ENCODE measurements around the gene SIGLEC14.
"Not testable (repeated sequence)": the region's sequence is repeated elsewhere in the genome, so short reads cannot be mapped to it uniquely, and the experiment has no call there.

Gene SIGLEC14

DNA sequence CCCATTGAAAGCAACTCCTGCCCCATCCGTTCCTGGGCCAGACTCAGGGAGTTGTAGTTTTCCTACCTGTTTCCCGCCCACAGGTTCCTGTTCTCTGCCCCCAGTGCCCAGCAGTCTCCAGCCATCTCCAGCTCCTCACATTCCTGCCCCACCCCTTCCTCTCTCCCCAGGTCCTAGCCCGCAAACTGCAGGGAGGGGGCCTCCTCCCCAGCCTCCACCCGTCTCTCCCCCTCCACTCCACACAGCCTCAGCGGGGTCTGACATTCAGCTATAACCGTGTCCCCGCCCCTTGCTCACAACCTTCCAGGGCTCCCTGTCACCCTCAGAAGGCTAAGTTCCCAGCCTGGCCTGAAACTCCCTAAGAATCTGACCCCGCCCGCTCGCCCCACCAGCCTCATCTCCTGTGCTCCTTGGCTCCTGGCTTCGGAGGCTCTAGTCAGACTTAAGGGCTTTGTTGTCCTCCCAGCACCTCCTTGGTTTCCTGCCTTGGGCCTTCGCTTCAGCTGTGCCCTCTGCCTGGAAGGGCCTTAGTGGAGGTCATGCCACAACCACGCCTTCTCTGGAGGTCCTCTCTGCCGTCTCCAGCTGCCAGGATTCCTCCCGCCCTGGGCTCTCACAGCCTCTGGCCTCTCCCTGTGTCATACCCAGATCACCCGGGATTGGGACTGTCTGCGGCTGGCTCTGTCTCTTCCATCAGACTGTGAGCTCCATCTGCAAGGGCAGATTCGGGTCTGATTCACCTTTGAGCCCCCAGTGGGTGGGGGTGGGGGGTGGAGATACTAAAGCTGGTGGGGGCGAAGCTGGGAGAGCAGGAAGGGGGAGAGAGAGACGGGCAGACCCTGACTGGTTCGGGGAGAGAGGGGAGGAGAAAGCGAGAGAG is 41.4 kb upstream of the SIGLEC14 start:
- DNase-seq (ENCODE audit: low read depth): no peak
- TF ChIP-seq, protein P1, sequence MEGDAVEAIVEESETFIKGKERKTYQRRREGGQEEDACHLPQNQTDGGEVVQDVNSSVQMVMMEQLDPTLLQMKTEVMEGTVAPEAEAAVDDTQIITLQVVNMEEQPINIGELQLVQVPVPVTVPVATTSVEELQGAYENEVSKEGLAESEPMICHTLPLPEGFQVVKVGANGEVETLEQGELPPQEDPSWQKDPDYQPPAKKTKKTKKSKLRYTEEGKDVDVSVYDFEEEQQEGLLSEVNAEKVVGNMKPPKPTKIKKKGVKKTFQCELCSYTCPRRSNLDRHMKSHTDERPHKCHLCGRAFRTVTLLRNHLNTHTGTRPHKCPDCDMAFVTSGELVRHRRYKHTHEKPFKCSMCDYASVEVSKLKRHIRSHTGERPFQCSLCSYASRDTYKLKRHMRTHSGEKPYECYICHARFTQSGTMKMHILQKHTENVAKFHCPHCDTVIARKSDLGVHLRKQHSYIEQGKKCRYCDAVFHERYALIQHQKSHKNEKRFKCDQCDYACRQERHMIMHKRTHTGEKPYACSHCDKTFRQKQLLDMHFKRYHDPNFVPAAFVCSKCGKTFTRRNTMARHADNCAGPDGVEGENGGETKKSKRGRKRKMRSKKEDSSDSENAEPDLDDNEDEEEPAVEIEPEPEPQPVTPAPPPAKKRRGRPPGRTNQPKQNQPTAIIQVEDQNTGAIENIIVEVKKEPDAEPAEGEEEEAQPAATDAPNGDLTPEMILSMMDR (IDR thresholded peaks at IDR 0.05; ENCODE audit: low read depth, low read length, missing control alignments): no peak
- no peak overlapping the region for H3K4me3 ChIP-seq (ENCODE audit: low read depth, low read length)

DNA sequence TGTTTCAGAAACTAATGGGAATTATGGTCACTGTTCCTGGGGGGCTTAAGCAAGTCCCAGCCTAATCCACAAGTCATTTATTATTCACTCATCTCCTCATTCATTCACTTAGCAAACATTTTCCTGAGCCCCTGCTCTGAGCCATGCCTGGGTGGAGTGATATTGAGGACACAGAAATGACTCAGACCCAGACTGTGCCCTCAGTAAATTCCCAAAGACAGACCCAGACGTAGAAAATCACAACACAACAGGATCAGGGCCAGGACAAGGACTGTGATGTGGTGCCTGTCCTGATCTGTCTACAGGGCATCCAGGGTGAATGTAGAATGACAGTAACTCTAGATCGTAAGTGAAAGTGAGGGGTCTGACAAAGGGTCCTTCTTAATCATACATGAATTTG is 39.5 kb upstream of the SIGLEC14 start:
- H3K4me3 ChIP-seq (ENCODE audit: low read depth, low read length): no peak overlapping the region
- DNase-seq (ENCODE audit: low read depth): no peak

DNA sequence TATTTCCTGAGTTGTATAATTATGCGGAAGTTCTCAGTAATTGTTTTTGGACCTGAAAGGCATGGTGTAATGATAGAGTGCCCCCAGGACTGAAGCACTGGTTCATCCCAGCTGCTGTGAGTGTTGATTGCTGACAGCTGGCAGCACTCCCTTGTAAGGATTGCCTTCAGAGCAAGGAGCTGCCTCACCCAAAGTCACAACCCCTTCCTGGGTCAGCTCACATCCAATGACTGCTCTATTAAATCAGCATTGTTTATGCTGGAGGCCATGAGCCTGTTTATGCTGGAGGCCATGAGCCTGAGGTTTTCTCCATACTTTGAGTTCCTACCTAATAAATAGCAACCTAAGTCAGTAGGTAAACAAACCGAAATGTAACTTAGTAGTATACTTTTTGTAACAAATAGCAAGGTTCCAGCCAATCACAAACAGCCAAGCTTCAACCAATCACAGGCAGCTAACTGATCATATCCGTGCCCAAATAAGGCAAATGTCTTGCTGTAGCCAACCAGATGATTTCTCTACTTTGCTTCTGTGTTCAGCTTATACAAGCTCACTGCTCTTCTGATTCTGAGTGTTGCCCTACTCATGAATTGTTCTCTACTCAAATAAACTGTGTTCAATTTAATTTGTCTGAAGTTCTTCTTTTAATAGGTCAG is 34.8 kb upstream of the SIGLEC14 start:
- DNase-seq (ENCODE audit: low read depth): no peak
- no peak overlapping the region for H3K4me3 ChIP-seq (ENCODE audit: low read depth, low read length)
- TF ChIP-seq, protein P1 (IDR thresholded peaks at IDR 0.05; ENCODE audit: low read depth, low read length, missing control alignments): no peak

More for the DNA sequence above, 39.5 kb upstream of the SIGLEC14 start:
- TF ChIP-seq, protein P1 (IDR thresholded peaks at IDR 0.05; ENCODE audit: low read depth, low read length, missing control alignments): no peak

DNA sequence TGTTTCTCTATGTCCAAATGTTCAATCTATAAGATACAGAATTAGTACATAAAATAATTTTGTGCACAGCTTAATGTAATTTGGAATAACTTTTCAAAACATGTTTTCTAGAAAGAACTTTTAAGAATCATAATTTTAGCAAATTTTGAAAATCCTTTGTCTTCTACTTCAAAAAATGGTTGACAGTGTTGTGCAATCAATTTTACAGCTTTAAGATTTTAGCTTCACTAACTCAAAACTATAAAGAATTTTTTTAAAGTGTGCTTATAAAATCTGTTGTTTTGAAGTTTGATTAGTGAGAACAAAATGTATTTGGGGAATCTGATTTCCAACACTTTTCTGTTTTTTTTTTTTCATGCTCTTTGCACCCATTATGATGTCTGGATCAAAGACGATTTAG is 33.8 kb upstream of the SIGLEC14 start:
- H3K4me3 ChIP-seq (ENCODE audit: low read depth, low read length): no peak overlapping the region
- DNase-seq (ENCODE audit: low read depth): no peak
- TF ChIP-seq, protein P1 (IDR thresholded peaks at IDR 0.05; ENCODE audit: low read depth, low read length, missing control alignments): no peak

DNA sequence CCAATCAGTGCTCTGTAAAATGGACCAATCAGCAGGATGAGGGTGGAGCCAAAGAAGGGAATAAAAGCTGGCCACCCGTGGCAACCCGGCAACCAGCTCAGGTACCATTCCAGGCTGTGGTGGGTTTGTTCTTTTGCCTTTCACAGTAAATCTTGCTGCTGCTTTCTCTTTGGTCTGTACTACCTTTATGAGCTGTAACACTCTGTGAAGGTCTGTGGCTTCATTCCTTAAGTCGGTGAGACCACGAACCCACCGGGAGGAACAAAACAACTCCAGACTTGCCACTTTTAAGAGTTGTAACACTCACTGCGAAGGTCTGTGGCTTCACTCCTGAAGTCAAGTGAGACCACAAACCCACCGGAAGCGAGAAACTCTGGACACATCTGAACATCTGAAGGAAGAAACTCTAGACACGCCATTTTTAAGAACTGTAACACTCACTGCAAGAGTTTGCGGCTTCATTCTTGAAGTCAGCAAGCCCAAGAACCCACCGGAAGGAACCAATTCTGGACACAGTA is 30.0 kb upstream of the SIGLEC14 start:
- no peak for DNase-seq (ENCODE audit: low read depth)
- no peak overlapping the region for H3K4me3 ChIP-seq (ENCODE audit: low read depth, low read length)
- TF ChIP-seq, protein P1 (IDR thresholded peaks at IDR 0.05; ENCODE audit: low read depth, low read length, missing control alignments): no peak

DNA sequence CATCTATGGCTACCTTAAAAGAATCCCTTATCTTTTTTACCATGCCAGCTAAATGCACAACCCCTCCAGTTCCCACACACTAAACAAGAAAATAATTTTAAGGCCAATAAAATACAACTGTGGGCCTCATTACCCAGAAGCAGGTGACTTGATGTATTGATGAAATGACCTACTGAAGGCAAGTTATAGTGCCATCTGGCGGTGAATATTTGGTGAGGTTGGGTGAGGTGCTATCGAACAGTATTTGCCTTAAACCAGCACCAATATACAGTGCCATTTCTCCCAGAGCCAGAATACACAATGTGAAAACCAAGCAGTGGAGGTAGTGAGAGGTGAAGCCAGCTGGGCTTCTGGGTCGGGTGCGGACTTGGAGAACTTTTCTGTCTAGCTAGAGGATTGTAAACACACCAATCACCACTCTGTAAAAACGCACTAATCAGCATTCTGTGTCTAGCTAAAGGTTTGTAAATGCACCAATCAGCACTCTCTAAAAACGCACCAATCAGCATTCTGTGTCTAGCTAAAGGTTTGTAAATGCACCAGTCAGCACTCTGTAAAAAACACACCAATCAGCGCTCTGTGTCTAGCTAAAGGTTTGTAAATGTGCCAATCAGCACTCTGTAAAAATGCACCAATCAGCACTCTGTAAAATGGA is 29.4 kb upstream of the SIGLEC14 start:
- H3K4me3 ChIP-seq (ENCODE audit: low read depth, low read length); DNase-seq (ENCODE audit: low read depth): not testable (repeated sequence)
- TF ChIP-seq, protein P1 (IDR thresholded peaks at IDR 0.05; ENCODE audit: low read depth, low read length, missing control alignments): peak; percentile 43

Measured in GM12864 (cell line).